ENCODE results near the gene RASGRP3. TPM values are rescaled to one million over a fixed set of nuclear protein-coding genes. Genes with fewer than 3 reads are reported as not detected.

The RASGRP3 gene
- total and polyA plus RNA-seq, 2 experiments from 2014 or later = 0.18 to 0.22 TPM

DNA sequence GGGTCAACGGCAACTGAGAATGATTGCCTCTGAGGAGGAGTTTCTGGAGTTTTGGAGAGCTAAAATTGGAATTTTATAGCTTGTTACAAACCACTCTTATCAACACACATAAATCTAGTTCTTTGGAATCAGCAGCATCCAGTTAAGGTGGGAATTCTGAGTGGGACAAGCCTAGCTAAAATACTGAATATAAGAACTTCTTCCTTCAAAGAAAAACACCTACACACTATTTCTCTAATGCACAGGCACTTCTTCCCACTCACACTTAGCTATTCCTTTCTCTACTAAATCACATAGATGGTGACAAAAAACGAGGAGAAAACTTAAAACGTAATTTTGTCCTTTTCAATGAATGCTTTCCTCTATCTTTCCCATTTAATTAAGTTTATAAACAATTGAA lies 79.2 kb downstream of the RASGRP3 start:
- DNase-seq = no peak
- Histone ChIP-seq H3K4me2 (ENCODE audit: unreplicated experiment) (no peak overlapping the region), H3K27me3 (replicated peaks; ENCODE audit: insufficient read depth) (no peaks in the 10 kb centered on the region), H3K36me3 (ENCODE audit: low read depth) (no peaks in the 10 kb centered on the region), H3K4me1 (ENCODE audit: insufficient read depth) (peaks cover 4% of the 10 kb centered on the region; the same call in 1 of the 2 replicates), H2AFZ (no peak overlapping the region), H3K79me2 (ENCODE audit: insufficient read depth) (no peaks in the 10 kb centered on the region), H3K27ac (no peak overlapping the region), H3K9ac (no peak overlapping the region), H4K20me1 (ENCODE audit: insufficient read depth) (no peaks in the 10 kb centered on the region), H3F3A (ENCODE audit: insufficient read depth) (no peaks in the 10 kb centered on the region), H3K4me3 (no peak overlapping the region), H3K9me2 (ENCODE audit: insufficient read depth) (no peaks in the 10 kb centered on the region), H3K9me3 (ENCODE audit: low read depth) (no peaks in the 10 kb centered on the region)
- 94 to 96% methylated on average over 3 of the region's 3 CpGs for WGBS, 2 experiments (ENCODE audit: low coverage in 1 of 2, low lambda C conversion rate in 2 of 2, missing lambda C conversion rate in 2 of 2)
- in situ Hi-C loops (cut with MboI) = no loop called here
- TF ChIP-seq EZH2phosphoT487 (IDR thresholded peaks at IDR 0.05; ENCODE audit: insufficient read depth, low read depth) (no peak), EZH2 (IDR thresholded peaks at IDR 0.05; ENCODE audit: insufficient read depth, poor library complexity, severe bottlenecking) (no peak)

- Histone ChIP-seq H3K27me3 (replicated peaks; ENCODE audit: insufficient read depth) (no peaks in the 10 kb centered on the region), H3K9me3 (ENCODE audit: low read depth) (no peaks in the 10 kb centered on the region), H3K36me3 (ENCODE audit: low read depth) (peaks cover 4% of the 10 kb centered on the region; the same call in 1 of the 2 replicates), H3K9ac (no peak overlapping the region), H2AFZ (no peak overlapping the region), H3K27ac (no peak overlapping the region), H4K20me1 (ENCODE audit: insufficient read depth) (no peaks in the 10 kb centered on the region), H3K4me3 (no peak overlapping the region), H3F3A (ENCODE audit: insufficient read depth) (no peaks in the 10 kb centered on the region), H3K4me1 (ENCODE audit: insufficient read depth) (peaks cover 4% of the 10 kb centered on the region; the same call in 1 of the 2 replicates), H3K9me2 (ENCODE audit: insufficient read depth) (no peaks in the 10 kb centered on the region), H3K4me2 (ENCODE audit: unreplicated experiment) (no peak overlapping the region), H3K79me2 (ENCODE audit: insufficient read depth) (no peaks in the 10 kb centered on the region)
- WGBS, 2 experiments (ENCODE audit: low coverage in 1 of 2, low lambda C conversion rate in 2 of 2, missing lambda C conversion rate in 2 of 2) = 53 to 63% methylated on average over 3 of the region's 3 CpGs
- TF ChIP-seq EZH2phosphoT487 (IDR thresholded peaks at IDR 0.05; ENCODE audit: insufficient read depth, low read depth) (no peak), EZH2 (IDR thresholded peaks at IDR 0.05; ENCODE audit: insufficient read depth, poor library complexity, severe bottlenecking) (no peak)
- DNase-seq = no peak
- in situ Hi-C loops (cut with MboI) = no loop called here
Observed at GRCh38 chr2:33559328-33559727, 82.9 kb downstream of the RASGRP3 start.

GRCh38 chr2:33560017-33560416 lies 83.6 kb downstream of the RASGRP3 start:
- Histone ChIP-seq H3K36me3 (ENCODE audit: low read depth) (peaks cover 4% of the 10 kb centered on the region; the same call in 1 of the 2 replicates), H3K4me3 (no peak overlapping the region), H3K27ac (no peak overlapping the region), H3K27me3 (replicated peaks; ENCODE audit: insufficient read depth) (no peaks in the 10 kb centered on the region), H2AFZ (no peak overlapping the region), H3F3A (ENCODE audit: insufficient read depth) (no peaks in the 10 kb centered on the region), H3K9me2 (ENCODE audit: insufficient read depth) (no peaks in the 10 kb centered on the region), H3K9ac (no peak overlapping the region), H3K79me2 (ENCODE audit: insufficient read depth) (no peaks in the 10 kb centered on the region), H3K4me2 (ENCODE audit: unreplicated experiment) (no peak overlapping the region), H3K4me1 (ENCODE audit: insufficient read depth) (peaks cover 4% of the 10 kb centered on the region; the same call in 1 of the 2 replicates), H3K9me3 (ENCODE audit: low read depth) (no peaks in the 10 kb centered on the region), H4K20me1 (ENCODE audit: insufficient read depth) (no peaks in the 10 kb centered on the region)
- in situ Hi-C loops (cut with MboI) = no loop called here
- DNase-seq = no peak
- no peak for TF ChIP-seq EZH2 (IDR thresholded peaks at IDR 0.05; ENCODE audit: insufficient read depth, poor library complexity, severe bottlenecking)
- WGBS, 2 experiments (ENCODE audit: low coverage in 1 of 2, low lambda C conversion rate in 2 of 2, missing lambda C conversion rate in 2 of 2) = 15 to 20% methylated on average over 2 of the region's 2 CpGs

GRCh38 chr2:33561872-33562271 lies 85.4 kb downstream of the RASGRP3 start:
- in situ Hi-C loops (cut with MboI) = no loop called here
- Histone ChIP-seq H4K20me1 (ENCODE audit: insufficient read depth) (no peaks in the 10 kb centered on the region), H3K36me3 (ENCODE audit: low read depth) (peaks cover 4% of the 10 kb centered on the region; the same call in 1 of the 2 replicates), H3K27me3 (replicated peaks; ENCODE audit: insufficient read depth) (no peaks in the 10 kb centered on the region), H3K9me3 (ENCODE audit: low read depth) (no peaks in the 10 kb centered on the region), H3F3A (ENCODE audit: insufficient read depth) (no peaks in the 10 kb centered on the region), H3K4me3 (no peak overlapping the region), H3K4me2 (ENCODE audit: unreplicated experiment) (no peak overlapping the region), H3K27ac (no peak overlapping the region), H3K9me2 (ENCODE audit: insufficient read depth) (no peaks in the 10 kb centered on the region), H2AFZ (no peak overlapping the region), H3K79me2 (ENCODE audit: insufficient read depth) (no peaks in the 10 kb centered on the region), H3K9ac (no peak overlapping the region), H3K4me1 (ENCODE audit: insufficient read depth) (peaks cover 4% of the 10 kb centered on the region; the same call in 1 of the 2 replicates)
- no peak for DNase-seq
- TF ChIP-seq EZH2phosphoT487 (IDR thresholded peaks at IDR 0.05; ENCODE audit: insufficient read depth, low read depth) (no peak), EZH2 (IDR thresholded peaks at IDR 0.05; ENCODE audit: insufficient read depth, poor library complexity, severe bottlenecking) (no peak)

- Histone ChIP-seq H3K27ac (no peak overlapping the region), H3K27me3 (replicated peaks; ENCODE audit: insufficient read depth) (no peaks in the 10 kb centered on the region), H3K4me2 (ENCODE audit: unreplicated experiment) (no peak overlapping the region), H3K36me3 (ENCODE audit: low read depth) (no peaks in the 10 kb centered on the region), H3K79me2 (ENCODE audit: insufficient read depth) (no peaks in the 10 kb centered on the region), H3F3A (ENCODE audit: insufficient read depth) (no peaks in the 10 kb centered on the region), H3K4me1 (ENCODE audit: insufficient read depth) (no peaks in the 10 kb centered on the region), H4K20me1 (ENCODE audit: insufficient read depth) (no peaks in the 10 kb centered on the region), H2AFZ (no peak overlapping the region), H3K9ac (no peak overlapping the region), H3K9me2 (ENCODE audit: insufficient read depth) (no peaks in the 10 kb centered on the region), H3K9me3 (ENCODE audit: low read depth) (no peaks in the 10 kb centered on the region), H3K4me3 (no peak overlapping the region)
- in situ Hi-C loops (cut with MboI) = no loop called here
- no peak for TF ChIP-seq EZH2 (IDR thresholded peaks at IDR 0.05; ENCODE audit: insufficient read depth, poor library complexity, severe bottlenecking)
- TF ChIP-seq EZH2phosphoT487 (IDR thresholded peaks at IDR 0.05; ENCODE audit: insufficient read depth, low read depth) = no peak
- 83 to 88% methylated on average over 2 of the region's 2 CpGs for WGBS, 2 experiments (ENCODE audit: low coverage in 1 of 2, low lambda C conversion rate in 2 of 2, missing lambda C conversion rate in 2 of 2)
- no peak for DNase-seq
Observed at GRCh38 chr2:33570681-33571080, 94.2 kb downstream of the RASGRP3 start.
